NCI-H2227 (cell line): ENCODE data around the gene GRIK1.

Source experiments
- DNase-seq: peaks from one replicate; lab custom pipeline; 2025; ENCODE audit not compliant: unreplicated experiment; lab: John Stamatoyannopoulos, UW

Gene GRIK1

GRCh38 chr21:29499229-29499628 is 440.6 kb downstream of the GRIK1 start:
- DNase-seq: no peak

- DNase-seq: no peak
Measured at GRCh38 chr21:29496337-29496736, 443.5 kb downstream of the GRIK1 start.

- DNase-seq: no peak
Measured at GRCh38 chr21:29490016-29490415, 449.8 kb downstream of the GRIK1 start.

- no peak for DNase-seq
Measured at GRCh38 chr21:29487154-29487553, 452.6 kb downstream of the GRIK1 start.
